Measurements from ENCODE around the gene NKX2-3.

The NKX2-3 gene

DNA sequence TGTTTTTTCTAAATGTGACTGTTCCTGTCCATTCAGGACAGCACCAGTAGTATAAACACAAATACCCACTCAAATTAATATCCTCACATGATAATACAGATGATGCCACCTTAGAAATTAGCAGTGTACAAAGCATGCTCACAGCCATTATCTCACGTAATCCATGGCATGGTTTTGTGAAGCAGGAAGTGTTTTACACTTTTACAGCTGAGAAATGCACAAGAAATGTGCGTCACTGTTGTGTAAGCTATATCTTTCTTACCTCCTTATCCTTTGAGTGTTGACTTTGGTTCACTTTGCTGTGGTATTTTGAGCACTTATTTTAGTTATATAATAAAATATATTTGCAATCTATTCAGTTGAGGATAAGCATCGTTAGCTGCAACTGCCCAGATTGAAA is 31.6 kb downstream of the NKX2-3 start:
- WGBS, 2 experiments (ENCODE audit: insufficient coverage in 2 of 2) = 80% methylated on average over 1 of the region's 3 CpGs; no CpG with 5 or more reads in 1 of the 2 experiments
- H3K4me1 ChIP-seq (ENCODE audit: control insufficient read depth, insufficient read depth, low read length, poor library complexity, severe bottlenecking) = no peaks in the 10 kb centered on the region
- no peaks in the 10 kb centered on the region for H3K36me3 ChIP-seq (ENCODE audit: control insufficient read depth, insufficient read depth, low read length)
- H3K27ac ChIP-seq (ENCODE audit: low read depth, low read length, severe bottlenecking) = no peak overlapping the region
- H3K9me3 ChIP-seq (ENCODE audit: control insufficient read depth, low read length) = no peaks in the 10 kb centered on the region
- H3K4me3 ChIP-seq (ENCODE audit: extremely low read depth, insufficient read depth, low read length, poor library complexity, severe bottlenecking) = no peak overlapping the region

GRCh38 chr10:99565166-99565565 is 32.4 kb downstream of the NKX2-3 start:
- no peaks in the 10 kb centered on the region for H3K36me3 ChIP-seq (ENCODE audit: control insufficient read depth, insufficient read depth, low read length)
- no peaks in the 10 kb centered on the region for H3K9me3 ChIP-seq (ENCODE audit: control insufficient read depth, low read length)
- no peak overlapping the region for H3K4me3 ChIP-seq (ENCODE audit: extremely low read depth, insufficient read depth, low read length, poor library complexity, severe bottlenecking)
- 100% methylated on average over 1 of the region's 4 CpGs for WGBS, 2 experiments (ENCODE audit: insufficient coverage in 2 of 2)
- H3K27ac ChIP-seq (ENCODE audit: low read depth, low read length, severe bottlenecking) = no peak overlapping the region
- H3K4me1 ChIP-seq (ENCODE audit: control insufficient read depth, insufficient read depth, low read length, poor library complexity, severe bottlenecking) = no peaks in the 10 kb centered on the region

DNA sequence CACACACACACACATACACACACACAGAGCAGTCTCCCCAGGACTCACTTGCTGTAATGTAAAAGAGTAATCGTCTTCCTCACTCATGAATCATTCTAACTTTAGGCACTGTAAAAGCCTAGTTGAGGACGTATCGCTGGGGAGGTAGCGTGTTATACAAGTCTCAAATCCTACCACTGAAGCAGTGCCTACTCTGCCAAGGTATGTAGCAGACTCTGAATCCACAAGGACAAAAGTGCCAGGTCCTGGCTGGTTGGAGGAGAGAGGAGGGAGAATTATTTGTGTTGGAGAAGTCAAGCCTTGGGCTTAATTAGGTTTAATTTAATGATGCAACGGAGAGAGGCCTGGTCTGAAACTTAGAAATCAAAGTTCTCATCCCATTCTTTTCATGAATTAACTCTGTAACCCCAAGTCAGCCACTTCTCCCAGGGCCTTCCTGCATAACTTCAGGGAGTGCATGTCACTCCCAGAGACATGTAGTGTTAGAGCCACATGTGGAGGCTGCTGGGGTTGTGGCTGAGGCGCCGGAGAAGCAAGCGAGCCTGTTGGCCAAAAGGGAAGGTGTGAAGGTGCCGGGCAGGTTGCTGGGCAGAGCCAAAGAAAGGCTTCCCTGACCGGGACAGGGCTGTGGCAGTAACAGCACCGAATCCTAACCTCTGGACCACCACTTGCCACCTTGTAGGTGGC is 36.7 kb downstream of the NKX2-3 start:
- WGBS, 2 experiments (ENCODE audit: insufficient coverage in 2 of 2) = 72 to 79% methylated on average over 5 to 6 of the region's 11 CpGs
- H3K27ac ChIP-seq (ENCODE audit: low read depth, low read length, severe bottlenecking) = no peak overlapping the region
- no peaks in the 10 kb centered on the region for H3K36me3 ChIP-seq (ENCODE audit: control insufficient read depth, insufficient read depth, low read length)
- H3K9me3 ChIP-seq (ENCODE audit: control insufficient read depth, low read length) = no peaks in the 10 kb centered on the region
- no peaks in the 10 kb centered on the region for H3K4me1 ChIP-seq (ENCODE audit: control insufficient read depth, insufficient read depth, low read length, poor library complexity, severe bottlenecking)
- H3K4me3 ChIP-seq (ENCODE audit: extremely low read depth, insufficient read depth, low read length, poor library complexity, severe bottlenecking) = no peak overlapping the region

GRCh38 chr10:99569961-99570360 is 37.2 kb downstream of the NKX2-3 start:
- Histone ChIP-seq H3K27ac (ENCODE audit: low read depth, low read length, severe bottlenecking) (no peak overlapping the region), H3K4me1 (ENCODE audit: control insufficient read depth, insufficient read depth, low read length, poor library complexity, severe bottlenecking) (no peaks in the 10 kb centered on the region), H3K36me3 (ENCODE audit: control insufficient read depth, insufficient read depth, low read length) (no peaks in the 10 kb centered on the region), H3K4me3 (ENCODE audit: extremely low read depth, insufficient read depth, low read length, poor library complexity, severe bottlenecking) (no peak overlapping the region), H3K9me3 (ENCODE audit: control insufficient read depth, low read length) (no peaks in the 10 kb centered on the region)

DNA sequence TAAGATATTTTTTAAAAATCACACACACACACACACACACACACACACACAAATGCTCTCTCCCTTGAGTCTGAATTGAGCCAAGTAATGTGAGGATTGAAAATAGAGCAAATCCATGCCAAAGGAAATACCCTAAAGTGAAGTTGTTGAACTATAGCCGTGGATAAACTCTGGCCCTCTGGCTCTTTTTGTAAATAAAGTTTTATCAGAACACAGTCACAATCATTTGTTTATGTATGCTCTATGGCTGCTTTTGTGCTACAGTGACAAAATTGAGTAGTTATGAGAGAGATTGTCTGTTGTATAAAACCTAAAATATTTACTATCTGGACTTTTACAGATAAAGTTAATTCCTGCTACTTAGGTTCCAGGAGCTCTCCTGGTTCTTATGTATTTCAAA is 39.1 kb downstream of the NKX2-3 start:
- WGBS, 2 experiments (ENCODE audit: insufficient coverage in 2 of 2) = no CpG with 5 or more reads among the region's 1 CpG
- H3K27ac ChIP-seq (ENCODE audit: low read depth, low read length, severe bottlenecking) = no peak overlapping the region
- no peaks in the 10 kb centered on the region for H3K36me3 ChIP-seq (ENCODE audit: control insufficient read depth, insufficient read depth, low read length)
- no peak overlapping the region for H3K4me3 ChIP-seq (ENCODE audit: extremely low read depth, insufficient read depth, low read length, poor library complexity, severe bottlenecking)
- no peaks in the 10 kb centered on the region for H3K4me1 ChIP-seq (ENCODE audit: control insufficient read depth, insufficient read depth, low read length, poor library complexity, severe bottlenecking)
- H3K9me3 ChIP-seq (ENCODE audit: control insufficient read depth, low read length) = no peaks in the 10 kb centered on the region

- H3K9me3 ChIP-seq (ENCODE audit: control insufficient read depth, low read length) = no peaks in the 10 kb centered on the region
- H3K4me3 ChIP-seq (ENCODE audit: extremely low read depth, insufficient read depth, low read length, poor library complexity, severe bottlenecking) = no peak overlapping the region
- no peak overlapping the region for H3K27ac ChIP-seq (ENCODE audit: low read depth, low read length, severe bottlenecking)
- H3K36me3 ChIP-seq (ENCODE audit: control insufficient read depth, insufficient read depth, low read length) = no peaks in the 10 kb centered on the region
- no peaks in the 10 kb centered on the region for H3K4me1 ChIP-seq (ENCODE audit: control insufficient read depth, insufficient read depth, low read length, poor library complexity, severe bottlenecking)
- WGBS, 2 experiments (ENCODE audit: insufficient coverage in 2 of 2) = 93 to 97% methylated on average over 5 of the region's 5 CpGs
Measured at GRCh38 chr10:99573790-99574189, 41.0 kb downstream of the NKX2-3 start.

DNA sequence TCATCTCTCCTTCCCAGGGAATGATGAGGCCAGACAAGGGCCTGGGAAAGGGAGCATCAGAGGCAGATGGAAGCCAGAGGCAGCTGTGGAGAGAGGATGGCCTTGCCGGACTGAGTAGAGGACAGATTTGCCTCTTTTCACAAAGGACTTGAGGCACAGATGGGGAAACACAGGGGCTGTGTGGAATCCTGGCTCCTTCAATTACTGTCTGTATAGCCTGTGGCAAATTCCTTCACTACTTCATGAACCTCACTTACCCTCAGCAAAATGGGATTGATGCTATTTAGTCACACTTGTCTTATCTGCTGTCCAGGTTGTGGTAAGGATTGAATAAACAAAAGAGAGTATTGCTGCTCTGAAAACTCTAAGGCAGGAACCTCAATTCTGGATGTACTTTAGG is 47.2 kb downstream of the NKX2-3 start:
- 86% methylated on average over 1 of the region's 1 CpG; no CpG with 5 or more reads in 1 of the 2 experiments for WGBS, 2 experiments (ENCODE audit: insufficient coverage in 2 of 2)
- H3K36me3 ChIP-seq (ENCODE audit: control insufficient read depth, insufficient read depth, low read length) = no peaks in the 10 kb centered on the region
- H3K4me3 ChIP-seq (ENCODE audit: extremely low read depth, insufficient read depth, low read length, poor library complexity, severe bottlenecking) = no peak overlapping the region
- H3K27ac ChIP-seq (ENCODE audit: low read depth, low read length, severe bottlenecking) = no peak overlapping the region
- H3K9me3 ChIP-seq (ENCODE audit: control insufficient read depth, low read length) = no peaks in the 10 kb centered on the region
- no peaks in the 10 kb centered on the region for H3K4me1 ChIP-seq (ENCODE audit: control insufficient read depth, insufficient read depth, low read length, poor library complexity, severe bottlenecking)

DNA sequence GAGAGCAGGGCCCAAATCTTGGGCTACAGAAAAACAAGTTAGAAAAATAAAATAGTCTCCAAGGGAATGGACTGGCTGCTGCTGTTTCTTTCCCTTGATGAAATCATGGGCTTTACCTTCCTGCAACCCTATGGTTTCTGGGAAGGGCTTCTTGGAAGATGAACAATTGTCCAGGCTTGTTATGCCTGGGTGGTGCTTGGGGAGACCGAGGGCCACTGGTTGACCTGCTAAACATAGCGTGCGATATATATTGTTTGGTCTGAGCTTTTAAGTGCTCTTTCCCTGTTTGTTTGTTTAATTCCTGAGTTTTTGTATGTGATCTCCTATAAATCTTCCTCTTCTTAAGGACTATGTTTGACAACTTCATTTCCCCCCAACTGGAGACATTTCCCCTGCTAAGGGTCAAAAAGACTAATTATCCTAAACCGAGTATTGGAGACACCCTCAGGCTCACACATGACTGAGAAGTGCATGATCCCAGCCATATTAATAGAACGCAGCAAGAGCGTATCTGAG is 49.6 kb downstream of the NKX2-3 start:
- H3K27ac ChIP-seq (ENCODE audit: low read depth, low read length, severe bottlenecking) = no peak overlapping the region
- WGBS, 2 experiments (ENCODE audit: insufficient coverage in 2 of 2) = 89 to 96% methylated on average over 5 of the region's 6 CpGs

GRCh38 chr10:99583687-99584086 is 50.9 kb downstream of the NKX2-3 start:
- Histone ChIP-seq H3K27ac (ENCODE audit: low read depth, low read length, severe bottlenecking) (no peak overlapping the region), H3K9me3 (ENCODE audit: control insufficient read depth, low read length) (no peaks in the 10 kb centered on the region), H3K4me3 (ENCODE audit: extremely low read depth, insufficient read depth, low read length, poor library complexity, severe bottlenecking) (no peak overlapping the region), H3K36me3 (ENCODE audit: control insufficient read depth, insufficient read depth, low read length) (no peaks in the 10 kb centered on the region), H3K4me1 (ENCODE audit: control insufficient read depth, insufficient read depth, low read length, poor library complexity, severe bottlenecking) (no peaks in the 10 kb centered on the region)
- WGBS, 2 experiments (ENCODE audit: insufficient coverage in 2 of 2) = 81 to 86% methylated on average over 6 to 8 of the region's 8 CpGs

More for the DNA sequence above, 49.6 kb downstream of the NKX2-3 start:
- Histone ChIP-seq H3K4me3 (ENCODE audit: extremely low read depth, insufficient read depth, low read length, poor library complexity, severe bottlenecking) (no peak overlapping the region), H3K9me3 (ENCODE audit: control insufficient read depth, low read length) (no peaks in the 10 kb centered on the region), H3K4me1 (ENCODE audit: control insufficient read depth, insufficient read depth, low read length, poor library complexity, severe bottlenecking) (no peaks in the 10 kb centered on the region), H3K36me3 (ENCODE audit: control insufficient read depth, insufficient read depth, low read length) (no peaks in the 10 kb centered on the region)

Measured in mesodermal cell (in vitro differentiated cells).